ENCODE results near the gene SSPN. TPM values are rescaled to one million over a fixed set of nuclear protein-coding genes. Genes with fewer than 3 reads are reported as not detected.

The SSPN gene
- total RNA-seq, 1 experiment from 2014 or later: 1.8 TPM

DNA sequence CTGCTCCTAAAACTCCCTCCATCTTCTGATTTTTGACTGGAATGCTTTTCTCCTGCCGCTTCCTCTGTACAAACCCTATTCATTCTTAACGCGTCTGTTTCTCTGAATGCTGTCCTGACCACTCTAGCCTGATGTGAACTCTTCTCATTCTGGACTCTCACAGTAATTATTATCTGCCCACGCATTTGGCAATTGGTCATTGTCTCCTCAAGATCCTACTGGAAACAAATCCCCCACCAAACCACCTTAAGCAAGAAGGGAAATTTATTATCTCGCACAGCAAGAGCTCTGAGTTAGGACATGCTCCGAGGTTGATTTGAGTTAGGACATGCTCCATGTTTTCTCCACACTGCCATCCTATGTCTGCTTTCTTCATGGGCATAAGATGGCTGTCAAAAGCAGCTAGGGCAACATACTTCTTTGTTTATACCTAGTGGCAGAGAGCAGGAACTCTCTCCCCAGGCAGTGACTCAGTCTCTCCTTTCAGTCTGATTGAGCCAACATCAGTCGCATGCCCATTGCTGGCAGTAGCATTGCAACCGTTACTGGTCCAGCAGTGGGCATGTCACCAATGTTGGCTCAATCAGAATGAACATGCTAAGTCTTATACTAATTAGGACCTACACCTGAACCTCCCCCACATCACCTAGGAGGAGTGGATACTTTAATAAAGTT is 102.2 kb downstream of the SSPN start:
- ATAC-seq (no peak), DNase-seq (ENCODE audit: low spot score) (no peak)
- CTCF ChIA-PET: no interaction called here
- Mint-ChIP-seq H3K27ac (no peak overlapping the region), H3K4me1 (no peaks in the 10 kb centered on the region), H3K36me3 (no peaks in the 10 kb centered on the region), H3K27me3 (ENCODE audit: low read depth) (no peaks in the 10 kb centered on the region), H3K9me3 (no peaks in the 10 kb centered on the region), H3K4me3 (no peak overlapping the region)
- POLR2A ChIA-PET: no interaction called here
- no peak for TF ChIP-seq CREM (CRISPR knock-in tag; IDR thresholded peaks at IDR 0.05)
- TF ChIP-seq GRHL2 (CRISPR knock-in tag; IDR thresholded peaks at IDR 0.05; ENCODE audit: insufficient replicate concordance, severe bottlenecking): no peak
- TF ChIP-seq, protein P1, sequence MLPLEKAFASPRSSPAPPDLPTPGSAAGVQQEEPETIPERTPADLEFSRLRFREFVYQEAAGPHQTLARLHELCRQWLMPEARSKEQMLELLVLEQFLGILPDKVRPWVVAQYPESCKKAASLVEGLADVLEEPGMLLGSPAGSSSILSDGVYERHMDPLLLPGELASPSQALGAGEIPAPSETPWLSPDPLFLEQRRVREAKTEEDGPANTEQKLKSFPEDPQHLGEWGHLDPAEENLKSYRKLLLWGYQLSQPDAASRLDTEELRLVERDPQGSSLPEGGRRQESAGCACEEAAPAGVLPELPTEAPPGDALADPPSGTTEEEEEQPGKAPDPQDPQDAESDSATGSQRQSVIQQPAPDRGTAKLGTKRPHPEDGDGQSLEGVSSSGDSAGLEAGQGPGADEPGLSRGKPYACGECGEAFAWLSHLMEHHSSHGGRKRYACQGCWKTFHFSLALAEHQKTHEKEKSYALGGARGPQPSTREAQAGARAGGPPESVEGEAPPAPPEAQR (CRISPR knock-in tag; IDR thresholded peaks at IDR 0.05): no peak
- TF ChIP-seq AFF4 (CRISPR knock-in tag; IDR thresholded peaks at IDR 0.05; ENCODE audit: borderline replicate concordance): no peak
- TF ChIP-seq, protein P2, sequence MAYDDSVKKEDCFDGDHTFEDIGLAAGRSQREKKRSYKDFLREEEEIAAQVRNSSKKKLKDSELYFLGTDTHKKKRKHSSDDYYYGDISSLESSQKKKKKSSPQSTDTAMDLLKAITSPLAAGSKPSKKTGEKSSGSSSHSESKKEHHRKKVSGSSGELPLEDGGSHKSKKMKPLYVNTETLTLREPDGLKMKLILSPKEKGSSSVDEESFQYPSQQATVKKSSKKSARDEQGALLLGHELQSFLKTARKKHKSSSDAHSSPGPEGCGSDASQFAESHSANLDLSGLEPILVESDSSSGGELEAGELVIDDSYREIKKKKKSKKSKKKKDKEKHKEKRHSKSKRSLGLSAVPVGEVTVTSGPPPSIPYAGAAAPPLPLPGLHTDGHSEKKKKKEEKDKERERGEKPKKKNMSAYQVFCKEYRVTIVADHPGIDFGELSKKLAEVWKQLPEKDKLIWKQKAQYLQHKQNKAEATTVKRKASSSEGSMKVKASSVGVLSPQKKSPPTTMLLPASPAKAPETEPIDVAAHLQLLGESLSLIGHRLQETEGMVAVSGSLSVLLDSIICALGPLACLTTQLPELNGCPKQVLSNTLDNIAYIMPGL (CRISPR knock-in tag; IDR thresholded peaks at IDR 0.05): no peak
- TF ChIP-seq, protein P3, sequence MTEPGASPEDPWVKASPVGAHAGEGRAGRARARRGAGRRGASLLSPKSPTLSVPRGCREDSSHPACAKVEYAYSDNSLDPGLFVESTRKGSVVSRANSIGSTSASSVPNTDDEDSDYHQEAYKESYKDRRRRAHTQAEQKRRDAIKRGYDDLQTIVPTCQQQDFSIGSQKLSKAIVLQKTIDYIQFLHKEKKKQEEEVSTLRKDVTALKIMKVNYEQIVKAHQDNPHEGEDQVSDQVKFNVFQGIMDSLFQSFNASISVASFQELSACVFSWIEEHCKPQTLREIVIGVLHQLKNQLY (CRISPR knock-in tag; IDR thresholded peaks at IDR 0.05): no peak

- no peaks in the 10 kb centered on the region for H3K9me3 Mint-ChIP-seq
- TF ChIP-seq AFF4 (CRISPR knock-in tag; IDR thresholded peaks at IDR 0.05; ENCODE audit: borderline replicate concordance) (no peak), ZNF263 (CRISPR knock-in tag; IDR thresholded peaks at IDR 0.05; ENCODE audit: low read depth) (no peak), STAT6 (CRISPR knock-in tag; conservative IDR thresholded peaks at IDR 0.05; ENCODE audit: low read depth) (no peak), ETV6 (CRISPR knock-in tag; IDR thresholded peaks at IDR 0.05) (no peak), TP53 (CRISPR knock-in tag; IDR thresholded peaks at IDR 0.05) (no peak)
- no peaks in the 10 kb centered on the region for H3K36me3 Mint-ChIP-seq
- ATAC-seq (no peak), DNase-seq (ENCODE audit: low spot score) (no peak)
- H3K4me3 Mint-ChIP-seq: no peak overlapping the region
- no peaks in the 10 kb centered on the region for H3K4me1 Mint-ChIP-seq
- ChIA-PET POLR2A (no interaction called here), CTCF (interaction anchor here (0.8 kb wide), 1 partner anchor 22 kb away, joined by 4 read pairs; no protein-coding TSS in a partner anchor)
- no peaks in the 10 kb centered on the region for H3K27me3 Mint-ChIP-seq (ENCODE audit: low read depth)
- no peak overlapping the region for H3K27ac Mint-ChIP-seq
These were observed 103.6 kb downstream of the SSPN start for GRCh38 chr12:26298785-26299621.
